Measurements from ENCODE around the gene DBH.
A peak's percentile ranks its signal among the peaks of the same experiment; 100 is the strongest.

Gene DBH

DNA sequence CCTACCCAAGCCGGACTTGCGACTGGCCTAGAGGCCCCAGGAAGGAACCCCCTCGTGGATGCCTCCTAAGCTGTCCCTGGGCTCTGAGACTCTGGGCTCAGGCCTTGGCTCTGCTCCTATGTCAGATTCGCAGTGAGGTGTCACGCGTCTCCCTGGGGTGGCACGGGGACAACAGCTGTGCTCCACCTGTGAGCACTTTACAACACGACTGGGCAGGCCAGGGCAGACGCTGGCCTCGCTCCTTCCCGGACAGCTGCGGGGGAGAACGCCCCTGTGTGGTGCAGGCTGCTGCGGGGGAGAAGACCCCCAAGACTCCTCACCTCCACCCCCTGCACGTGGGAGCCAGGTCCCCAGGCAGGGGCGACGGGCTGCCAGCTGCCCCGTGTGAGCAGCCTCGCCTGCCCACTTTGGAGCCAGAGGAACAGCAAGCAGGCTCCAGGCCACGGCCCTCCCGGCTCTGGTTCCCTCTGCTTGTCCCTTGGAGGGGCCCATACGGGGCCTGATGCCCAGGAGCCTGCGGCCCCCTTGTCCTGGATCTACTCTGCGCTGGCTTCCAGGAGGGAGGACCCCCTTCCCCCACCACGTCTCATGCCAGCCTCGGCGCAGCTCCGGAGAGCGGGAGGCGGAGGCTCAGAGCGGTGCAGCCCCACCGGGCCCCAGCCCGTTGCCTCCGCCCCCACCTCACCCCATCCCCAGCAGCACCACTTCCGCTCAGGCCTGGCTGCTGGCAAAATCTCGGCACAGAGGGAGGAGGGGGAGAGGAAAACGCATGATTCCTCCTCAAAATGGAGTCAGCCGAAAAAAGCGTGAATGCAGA, 66.0 kb downstream of the DBH start:
- peak; percentile 65 for DNase-seq (ENCODE audit: low read depth)

GRCh38 chr9:133702798-133703590, 66.8 kb downstream of the DBH start:
- DNase-seq (ENCODE audit: low read depth), result no peak

- no peak for DNase-seq (ENCODE audit: low read depth)
These were observed 67.6 kb downstream of the DBH start for GRCh38 chr9:133703591-133704399.

- DNase-seq (ENCODE audit: low read depth), result no peak
These were observed 68.6 kb downstream of the DBH start for GRCh38 chr9:133704711-133705181.

GRCh38 chr9:133705576-133705975, 69.4 kb downstream of the DBH start:
- DNase-seq (ENCODE audit: low read depth), result no peak

DNA sequence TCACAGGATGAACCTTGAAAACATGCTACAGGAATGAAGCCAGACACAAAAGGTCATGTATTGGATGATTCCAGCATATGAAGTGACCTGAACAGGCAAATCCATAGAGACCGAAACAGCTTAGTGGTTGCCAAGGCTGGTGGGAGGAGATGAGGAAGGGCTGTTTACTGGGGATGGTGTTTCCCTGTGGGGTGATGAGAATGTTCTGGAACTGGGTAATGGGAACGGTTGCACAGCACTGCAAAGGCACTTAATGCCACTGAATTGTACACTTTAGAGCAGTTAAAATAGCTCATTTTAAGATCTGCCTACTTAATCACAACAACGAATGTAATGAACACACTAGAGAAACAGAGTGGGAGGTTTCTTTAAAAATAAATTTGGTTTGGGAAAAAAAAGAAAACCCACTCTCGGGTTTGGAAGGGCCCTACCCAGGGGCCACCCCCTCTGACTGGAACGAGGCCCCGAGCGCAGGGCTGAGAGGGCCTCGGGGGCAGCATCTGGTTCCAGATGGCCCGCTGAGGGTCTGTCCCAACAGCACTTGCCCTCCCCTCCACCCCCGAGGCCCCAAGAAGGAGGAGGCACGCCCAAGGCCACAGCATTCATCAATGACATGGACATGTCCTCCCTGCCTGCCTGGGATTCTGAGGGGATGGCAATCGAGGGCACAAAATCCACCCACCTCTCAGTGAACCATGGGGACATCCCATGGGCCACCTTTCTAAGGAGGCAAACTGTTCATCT, 70.3 kb downstream of the DBH start:
- DNase-seq (ENCODE audit: low read depth), result no peak

DNA sequence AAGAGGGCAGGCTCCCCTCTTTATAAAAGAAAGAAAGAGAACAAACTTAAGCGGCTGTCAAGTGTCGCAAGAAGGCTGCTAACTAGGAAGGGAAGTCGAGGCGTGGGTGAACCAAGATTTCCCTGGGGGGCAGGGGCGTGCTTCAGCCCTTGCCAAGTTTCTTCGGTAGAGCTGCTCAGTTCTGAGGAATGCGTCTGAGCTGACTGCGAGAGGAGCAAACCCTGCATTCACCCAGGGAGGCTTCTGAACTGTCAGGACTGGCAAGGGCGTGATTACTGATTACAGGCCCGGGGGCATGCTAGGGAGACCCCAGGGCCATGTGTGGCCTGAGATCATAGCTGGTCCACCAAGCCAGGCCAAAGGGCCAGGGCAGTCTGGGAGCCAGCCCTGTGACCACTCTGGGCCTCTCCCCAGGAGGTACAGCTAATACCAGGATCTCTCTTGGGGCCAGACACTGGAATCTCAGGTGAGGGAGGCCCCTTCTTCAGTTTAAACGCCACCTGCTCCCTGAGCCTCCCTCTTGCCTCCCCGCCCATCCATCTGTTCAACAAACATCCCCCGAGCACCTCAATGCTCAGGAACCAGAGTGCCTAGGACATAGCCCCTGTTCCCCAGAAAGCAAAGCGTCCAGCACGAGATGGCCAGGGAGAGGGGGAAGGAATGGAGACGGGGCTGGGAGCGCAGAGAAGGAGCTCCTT, 71.1 kb downstream of the DBH start:
- DNase-seq (ENCODE audit: low read depth), result no peak

GRCh38 chr9:133707763-133708245, 71.6 kb downstream of the DBH start:
- no peak for DNase-seq (ENCODE audit: low read depth)

DNA sequence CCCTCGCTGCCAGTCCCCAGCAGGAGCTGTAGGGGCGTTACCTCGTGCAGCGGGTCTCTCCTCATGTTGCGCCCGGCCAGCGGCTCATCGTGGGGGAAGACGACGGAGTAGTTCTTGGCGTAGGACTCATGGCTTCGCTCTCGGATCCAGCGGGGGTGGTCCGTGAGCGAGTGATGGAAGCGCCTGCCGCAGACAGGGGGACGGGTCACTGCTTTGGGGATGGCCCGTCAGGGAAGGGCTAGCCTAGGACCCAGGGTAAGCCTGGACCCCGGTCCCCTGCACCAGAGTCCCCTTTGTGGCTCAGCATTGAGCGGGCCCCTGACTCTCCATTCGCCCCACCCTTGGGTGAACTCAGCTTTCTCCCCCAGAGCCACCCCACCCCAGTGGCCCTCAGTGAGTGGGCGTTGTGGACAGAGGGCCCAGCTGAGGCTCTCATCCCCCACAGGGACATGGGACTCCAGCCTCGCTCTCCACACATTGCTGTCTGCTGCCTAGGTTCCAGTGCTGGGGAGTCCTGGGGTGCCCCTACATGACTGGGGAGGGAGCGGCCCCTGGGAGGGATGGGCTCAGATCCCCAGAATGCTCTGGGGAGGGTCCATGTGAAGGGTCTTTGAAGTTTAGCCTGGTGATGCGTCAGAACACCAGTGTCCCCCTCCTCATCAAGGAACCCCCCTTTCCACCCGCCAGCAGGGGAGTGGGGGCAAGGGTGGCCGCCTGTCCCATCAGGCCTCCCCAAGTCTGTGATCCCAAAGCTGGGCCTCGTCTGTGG, 72.3 kb downstream of the DBH start:
- DNase-seq (ENCODE audit: low read depth), result no peak
